Gastrocnemius medialis (tissue), 4 donors: ENCODE measurements around the gene CCNA2. TPM values are rescaled to one million over a fixed set of nuclear protein-coding genes. Genes with fewer than 3 reads are reported as not detected.

Source experiments
- ATAC-seq, 2 donors: fragments of 150-250 bp; one replicate each; pipeline ENCODE4 v1.9.1; 2016
- DNase-seq, 2 donors: peaks; one replicate each; pipeline ENCODE4 v3.0.0-alpha.2; 2019
- H3K27ac ChIP-seq, 4 donors: fragments of 200-600 bp; sonication (generic); 1 replicate in 1 of 4; 2 replicates in 3 of 4; pipeline ENCODE4 v1.5.1; 2016 to 2018; ENCODE audit warnings: mild to moderate bottlenecking in 2 of 4, moderate library complexity in 1 of 4
- H3K27me3 ChIP-seq, 3 donors: fragments of 200-600 bp; sonication (generic) in 2 of 3; 1 replicate in 1 of 3; 2 replicates in 2 of 3; pipeline versions ENCODE4 v1.5.1 to v1.6.0; 2016 to 2019; ENCODE audit warnings: mild to moderate bottlenecking in 1 of 3, moderate library complexity in 1 of 3
- H3K36me3 ChIP-seq, 2 donors: fragments of 200-600 bp; sonication (generic) in 1 of 2; one replicate each; pipeline ENCODE4 v1.5.1; 2017 to 2018
- H3K4me1 ChIP-seq, 2 donors: fragments of 200-600 bp; sonication (generic) in 1 of 2; one replicate each; pipeline ENCODE4 v1.5.1; 2016 to 2017; ENCODE audit warnings: mild to moderate bottlenecking in 2 of 2
- H3K4me3 ChIP-seq, 4 donors: fragments of 200-600 bp; sonication (generic) in 3 of 4; 1 replicate in 1 of 4; 2 replicates in 3 of 4; pipeline ENCODE4 v1.5.1; 2016 to 2019; ENCODE audit warnings: mild to moderate bottlenecking in 2 of 4
- H3K9me3 ChIP-seq, 3 donors: fragments of 200-600 bp; sonication (generic) in 2 of 3; 1 replicate in 1 of 3; 2 replicates in 2 of 3; pipeline ENCODE4 v1.5.1; 2016 to 2019
- CTCF ChIP-seq, 5 experiments: fragments of 450-650 bp in 3 of 5; fragments of 200-600 bp in 2 of 5; sonication (generic) in 2 of 5; IDR thresholded peaks in 4 of 5; conservative IDR thresholded peaks in 1 of 5; 1 replicate in 4 of 5; 2 replicates in 1 of 5; pipeline ENCODE4 v1.5.1; 2016 to 2019; ENCODE audit warnings: antibody characterized with exemption in 5 of 5, mild to moderate bottlenecking in 3 of 5, moderate library complexity in 3 of 5
- POLR2A ChIP-seq, 2 donors: fragments of 450-650 bp; IDR thresholded peaks; one replicate each; pipeline ENCODE4 v1.6.1; 2017; ENCODE audit warnings: antibody characterized with exemption in 2 of 2, mild to moderate bottlenecking in 2 of 2, moderate library complexity in 2 of 2
- in situ Hi-C, 4 donors: fragments of 200-750 bp; cut with MboI; loops; one replicate each; pipeline versions ENCODE4 v1.15.0 to v1.8.0; 2017; ENCODE audit warnings: low sequenced_read_pairs in 4 of 4
- intact Hi-C: fragments of 100-400 bp; cut with DNase I; formaldehyde crosslinking; loops from one replicate; pipeline ENCODE4 v1.15.1; 2023; ENCODE audit warnings: low total_unique reads
- total RNA-seq, 4 donors: library from RNA; depleted of rRNA; stranded (reverse); fragments of >200 nt; gene quantifications; one replicate each; pipeline versions ENCODE4 v1.1.0 to v1.2.3, GENCODE V29; 2016

Gene CCNA2
- total RNA-seq, 4 donors from 2014 or later, result 0.20 to 0.60 (median 0.36) TPM; not detected in 1

- no peaks in the 10 kb centered on the region for H3K9me3 ChIP-seq
- ATAC-seq (no peak), DNase-seq (no peak)
- H3K27me3 ChIP-seq, result peaks cover 0 to 8% (median 0%) of the 10 kb centered on the region in 3 donors
- no peak overlapping the region for H3K27ac ChIP-seq
- TF ChIP-seq POLR2A (IDR thresholded peaks at IDR 0.05) (no peak), CTCF (IDR thresholded peaks at IDR 0.05 in 4 of 5, conservative IDR thresholded peaks at IDR 0.05 in 1 of 5) (no peak)
- H3K4me3 ChIP-seq, result no peak overlapping the region
- H3K36me3 ChIP-seq, result no peaks in the 10 kb centered on the region
- intact Hi-C loops (no loop called here), in situ Hi-C loops (no loop called here)
- no peaks in the 10 kb centered on the region for H3K4me1 ChIP-seq
Observed at GRCh38 chr4:121783210-121783609, 40.5 kb downstream of the CCNA2 start.

GRCh38 chr4:121778991-121779628 lies 44.6 kb downstream of the CCNA2 start:
- no peaks in the 10 kb centered on the region for H3K36me3 ChIP-seq
- TF ChIP-seq POLR2A (IDR thresholded peaks at IDR 0.05), result no peak
- no peak for TF ChIP-seq CTCF (IDR thresholded peaks at IDR 0.05 in 4 of 5, conservative IDR thresholded peaks at IDR 0.05 in 1 of 5)
- ATAC-seq (no peak), DNase-seq (no peak)
- intact Hi-C loops (no loop called here), in situ Hi-C loops (no loop called here)
- no peaks in the 10 kb centered on the region for H3K9me3 ChIP-seq
- no peaks in the 10 kb centered on the region for H3K4me1 ChIP-seq
- H3K27me3 ChIP-seq, result peaks cover 0 to 3% (median 0%) of the 10 kb centered on the region in 3 donors
- H3K4me3 ChIP-seq, result no peak overlapping the region
- no peak overlapping the region for H3K27ac ChIP-seq

- Histone ChIP-seq H3K27ac (no peak overlapping the region), H3K27me3 (no peaks in the 10 kb centered on the region), H3K4me3 (no peak overlapping the region), H3K4me1 (no peaks in the 10 kb centered on the region), H3K9me3 (no peaks in the 10 kb centered on the region), H3K36me3 (no peaks in the 10 kb centered on the region)
- ATAC-seq, result no peak
- TF ChIP-seq POLR2A (IDR thresholded peaks at IDR 0.05), result no peak
- TF ChIP-seq CTCF (IDR thresholded peaks at IDR 0.05 in 4 of 5, conservative IDR thresholded peaks at IDR 0.05 in 1 of 5), result no peak
- intact Hi-C loops (no loop called here), in situ Hi-C loops (no loop called here)
- no peak for DNase-seq
Observed at GRCh38 chr4:121777625-121778024, 46.1 kb downstream of the CCNA2 start.

- no peak overlapping the region for H3K4me3 ChIP-seq
- no peak overlapping the region for H3K27ac ChIP-seq
- TF ChIP-seq CTCF (IDR thresholded peaks at IDR 0.05 in 4 of 5, conservative IDR thresholded peaks at IDR 0.05 in 1 of 5) (no peak), POLR2A (IDR thresholded peaks at IDR 0.05) (no peak)
- H3K9me3 ChIP-seq, result no peaks in the 10 kb centered on the region
- intact Hi-C loops (no loop called here), in situ Hi-C loops (no loop called here)
- no peaks in the 10 kb centered on the region for H3K36me3 ChIP-seq
- ATAC-seq, result no peak
- H3K27me3 ChIP-seq, result no peaks in the 10 kb centered on the region
- no peaks in the 10 kb centered on the region for H3K4me1 ChIP-seq
- DNase-seq, result no peak
Observed at GRCh38 chr4:121776610-121777401, 46.9 kb downstream of the CCNA2 start.
